Panc1 (cell line): ENCODE measurements around the gene PALM2AKAP2.

Source experiments
- POLR2AphosphoS5 ChIP-seq: IDR thresholded peaks from 2 replicates; pipeline ENCODE4 v1.6.1; 2012; ENCODE audit warnings: mild to moderate bottlenecking, low read depth, low read length, moderate library complexity
- TF ChIP-seq, protein P1 (sequence below): fragments of 450-650 bp; IDR thresholded peaks from 2 replicates; pipeline ENCODE4 v1.5.1; 2017; ENCODE audit warnings: mild to moderate bottlenecking

DNA sequence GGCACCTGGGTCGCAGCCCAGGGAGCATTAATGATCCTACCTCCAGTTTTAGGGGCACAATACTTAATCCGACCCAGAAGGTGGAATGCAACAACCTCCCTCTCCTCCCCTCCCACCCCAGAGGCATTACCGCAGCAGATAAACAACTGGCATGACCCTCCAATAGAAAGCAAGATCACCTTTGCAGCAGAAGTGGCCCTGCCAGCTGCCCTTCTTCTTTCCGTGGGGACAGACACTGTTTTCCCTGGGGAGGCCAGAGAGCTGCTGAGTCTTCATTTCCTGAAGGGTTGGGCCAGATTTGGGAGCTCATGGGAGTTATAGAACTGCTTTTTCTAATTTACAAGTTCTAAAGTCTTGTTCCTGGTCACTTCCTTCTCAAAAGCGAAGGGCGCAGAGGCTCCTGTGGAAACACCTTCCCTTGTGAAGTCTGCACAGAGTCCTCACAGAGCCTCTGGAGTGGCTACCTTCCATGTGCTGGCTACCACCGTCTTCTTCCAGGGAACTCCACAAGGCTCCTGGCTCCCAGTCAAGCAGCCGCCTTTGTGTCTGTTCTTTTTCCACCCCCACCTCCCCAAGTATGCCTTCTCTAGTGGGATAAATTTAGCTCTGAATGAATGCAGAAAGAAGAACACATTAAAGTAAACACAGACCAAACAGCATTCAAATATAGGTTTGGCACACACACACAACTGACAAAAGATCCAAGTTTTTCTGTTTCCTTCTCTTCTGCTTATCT, 8.0 kb upstream of the PALM2AKAP2 start:
- no peak for TF ChIP-seq POLR2AphosphoS5
- TF ChIP-seq, protein P1, sequence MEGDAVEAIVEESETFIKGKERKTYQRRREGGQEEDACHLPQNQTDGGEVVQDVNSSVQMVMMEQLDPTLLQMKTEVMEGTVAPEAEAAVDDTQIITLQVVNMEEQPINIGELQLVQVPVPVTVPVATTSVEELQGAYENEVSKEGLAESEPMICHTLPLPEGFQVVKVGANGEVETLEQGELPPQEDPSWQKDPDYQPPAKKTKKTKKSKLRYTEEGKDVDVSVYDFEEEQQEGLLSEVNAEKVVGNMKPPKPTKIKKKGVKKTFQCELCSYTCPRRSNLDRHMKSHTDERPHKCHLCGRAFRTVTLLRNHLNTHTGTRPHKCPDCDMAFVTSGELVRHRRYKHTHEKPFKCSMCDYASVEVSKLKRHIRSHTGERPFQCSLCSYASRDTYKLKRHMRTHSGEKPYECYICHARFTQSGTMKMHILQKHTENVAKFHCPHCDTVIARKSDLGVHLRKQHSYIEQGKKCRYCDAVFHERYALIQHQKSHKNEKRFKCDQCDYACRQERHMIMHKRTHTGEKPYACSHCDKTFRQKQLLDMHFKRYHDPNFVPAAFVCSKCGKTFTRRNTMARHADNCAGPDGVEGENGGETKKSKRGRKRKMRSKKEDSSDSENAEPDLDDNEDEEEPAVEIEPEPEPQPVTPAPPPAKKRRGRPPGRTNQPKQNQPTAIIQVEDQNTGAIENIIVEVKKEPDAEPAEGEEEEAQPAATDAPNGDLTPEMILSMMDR: no peak
